HG02852 (cell line): ENCODE measurements around the gene APCDD1L.
"Not testable (repeated sequence)": the region's sequence is repeated elsewhere in the genome, so short reads cannot be mapped to it uniquely, and the experiment has no call there.

Source experiments
- ATAC-seq: cut with Tn5 transposase; IDR thresholded peaks from one replicate; pipeline ENCODE4 v1.9.1; 2021; ENCODE audit warnings: mild to moderate bottlenecking, moderate library complexity; ENCODE audit not compliant: unreplicated experiment

APCDD1L gene

DNA sequence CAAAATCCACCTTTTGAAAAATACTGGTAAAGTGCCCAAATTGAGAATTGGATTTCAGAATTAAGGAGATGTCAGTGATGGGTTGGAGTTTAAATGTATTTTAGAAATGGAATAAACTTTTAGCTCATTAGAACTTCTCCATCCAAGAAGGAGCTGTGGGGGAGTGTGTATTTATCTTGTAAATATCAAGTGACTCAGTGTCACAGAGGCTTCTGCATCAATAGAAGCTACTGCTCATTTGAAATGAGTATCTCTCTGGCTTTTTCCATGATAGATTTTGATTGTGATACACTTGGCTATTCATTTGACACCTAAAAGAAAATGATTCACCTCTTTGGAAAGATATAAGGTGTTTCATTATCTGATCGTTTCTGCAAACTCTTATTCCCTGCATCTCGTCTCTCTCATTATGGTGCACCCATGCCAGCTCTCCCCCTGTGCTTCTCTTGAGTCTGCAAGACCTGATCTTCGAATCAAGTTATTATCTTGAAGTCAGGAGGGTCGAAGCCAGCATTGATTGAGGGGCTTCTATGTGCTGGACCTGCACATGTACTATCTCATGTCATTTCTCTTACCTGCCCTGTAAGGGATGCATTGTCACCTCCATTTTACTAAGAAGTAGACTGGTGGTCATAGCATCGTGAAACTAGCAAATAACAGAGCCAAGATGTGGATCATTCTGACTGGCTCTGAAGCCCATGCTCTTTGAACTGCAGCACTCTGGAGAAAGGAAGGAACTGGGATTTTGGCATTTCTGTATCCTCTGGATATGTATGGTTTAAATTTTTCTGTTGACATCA is 96.0 kb downstream of the APCDD1L start:
- ATAC-seq = no peak

DNA sequence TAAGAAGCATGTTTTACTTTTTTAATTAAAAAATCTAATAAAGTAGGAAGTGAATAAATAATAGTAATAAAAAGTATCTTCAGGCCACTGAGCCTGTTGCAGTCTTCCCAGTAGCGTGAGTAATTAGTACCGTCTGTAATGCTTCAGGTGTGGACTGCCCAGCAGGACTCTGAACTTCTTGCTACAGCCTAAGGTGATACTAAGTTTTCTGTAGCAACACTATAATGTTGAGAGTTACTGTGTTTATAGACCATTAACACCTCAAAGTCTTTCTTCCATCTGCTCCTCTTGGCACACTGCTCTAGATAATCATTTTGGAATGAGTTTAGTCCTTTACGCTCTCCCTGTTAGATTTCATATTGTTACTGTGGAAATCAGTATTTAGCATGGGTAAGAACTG is 97.8 kb downstream of the APCDD1L start:
- no peak for ATAC-seq

DNA sequence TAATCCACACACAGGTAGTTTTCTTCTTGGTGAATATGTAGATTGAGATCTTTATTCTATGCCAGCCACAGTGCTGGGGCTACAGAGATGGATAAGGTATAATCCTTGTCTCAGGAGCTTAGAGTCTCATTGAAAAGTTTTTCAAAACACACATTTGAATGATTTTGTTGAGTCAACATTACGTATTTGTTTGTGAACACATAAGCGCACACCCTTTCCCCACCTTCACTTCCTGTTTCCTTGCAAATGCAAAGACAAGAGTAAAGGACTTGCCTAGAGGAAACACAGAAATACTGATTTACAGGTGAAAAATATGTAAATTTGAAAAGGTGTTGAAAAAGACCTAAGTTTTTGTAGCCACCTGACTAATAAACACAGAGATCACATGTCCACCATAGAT is 98.4 kb downstream of the APCDD1L start:
- no peak for ATAC-seq

DNA sequence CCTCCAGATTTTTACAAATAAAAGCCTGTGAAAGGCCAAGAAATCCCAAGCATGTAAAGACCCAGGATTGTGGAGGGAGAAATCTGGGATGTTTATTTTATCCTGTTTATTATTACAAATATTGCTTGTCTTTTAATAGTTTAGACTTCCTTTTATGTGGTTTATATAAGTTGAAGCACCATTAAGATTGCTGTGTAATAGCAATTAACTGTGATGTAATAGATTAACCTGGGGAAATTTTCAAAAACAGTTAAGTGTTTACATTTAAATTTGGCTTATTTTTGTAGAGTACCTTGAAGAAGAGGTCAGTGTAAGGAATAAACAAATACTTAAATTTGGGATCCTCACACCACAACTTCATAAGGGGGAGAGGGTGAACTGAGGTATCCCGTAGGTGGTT is 99.1 kb downstream of the APCDD1L start:
- no peak for ATAC-seq

DNA sequence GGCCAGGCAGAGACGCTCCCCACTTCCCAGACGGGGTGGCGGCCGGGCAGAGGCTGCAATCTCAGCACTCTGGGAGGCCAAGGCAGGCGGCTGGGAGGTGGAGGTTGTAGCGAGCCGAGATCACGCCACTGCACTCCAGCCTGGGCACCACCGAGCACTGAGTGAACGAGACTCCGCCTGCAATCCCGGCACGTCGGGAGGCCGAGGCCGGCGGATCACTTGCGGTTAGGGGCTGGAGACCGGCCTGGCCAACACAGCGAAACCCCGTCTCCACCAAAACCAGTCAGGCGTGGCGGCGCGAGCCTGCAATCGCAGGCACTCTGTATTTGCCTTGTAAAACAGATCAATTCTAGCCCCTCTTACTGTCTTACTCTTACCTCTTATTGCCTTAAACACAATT is 100.4 kb downstream of the APCDD1L start:
- not testable (repeated sequence) for ATAC-seq

DNA sequence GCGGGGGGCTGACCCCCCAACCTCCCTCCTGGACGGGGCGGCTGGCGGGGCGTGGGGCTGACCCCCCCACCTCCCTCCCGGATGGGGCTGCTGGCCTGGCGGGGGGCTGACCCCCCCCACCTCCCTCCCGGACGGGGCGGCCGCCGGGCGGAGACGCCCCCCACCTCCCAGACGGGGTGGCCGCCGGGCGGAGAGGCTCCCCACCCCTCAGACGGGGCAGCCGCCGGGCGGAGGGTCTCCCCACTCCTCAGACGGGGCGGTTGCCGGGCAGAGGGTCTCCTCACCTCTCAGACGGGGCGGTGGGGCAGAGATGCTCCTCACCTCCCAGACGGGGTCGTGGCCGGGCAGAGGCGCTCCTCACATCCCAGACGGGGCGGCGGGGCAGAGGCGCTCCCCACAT is 101.0 kb downstream of the APCDD1L start:
- ATAC-seq = not testable (repeated sequence)
